ENCODE measurements around the gene UMPS.
A peak's percentile ranks its signal among the peaks of the same experiment; 100 is the strongest.
"Not testable (repeated sequence)": the region's sequence is repeated elsewhere in the genome, so short reads cannot be mapped to it uniquely, and the experiment has no call there.

UMPS gene

GRCh38 chr3:124784686-124785382 is 54.6 kb downstream of the UMPS start:
- no peak overlapping the region for H3K4me3 ChIP-seq
- H3K27ac ChIP-seq: peak overlapping the region; percentile 79 to 81
- no peak for DNase-seq (ENCODE audit: low spot score)
- TF ChIP-seq CTCF (IDR thresholded peaks at IDR 0.05): no peak

DNA sequence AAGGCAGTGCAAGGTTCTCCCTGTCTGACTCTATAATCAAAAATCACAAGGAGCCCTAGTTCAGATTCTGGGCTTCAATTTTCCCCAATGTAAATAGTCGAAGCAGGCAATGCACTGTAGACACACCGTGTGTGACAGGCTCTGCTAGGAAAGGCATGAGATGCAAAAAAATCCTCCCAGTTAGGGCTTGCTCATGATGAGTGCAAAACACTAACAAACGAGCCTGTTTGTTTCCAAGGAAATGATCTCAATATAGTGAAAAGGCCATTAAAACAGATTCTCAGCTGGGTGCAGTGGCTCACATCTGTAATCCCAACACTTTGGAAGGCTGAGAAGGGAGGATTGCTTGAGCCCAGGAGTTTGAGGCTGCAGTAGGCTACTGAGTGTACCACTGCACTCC is 55.7 kb downstream of the UMPS start:
- no peak for DNase-seq (ENCODE audit: low spot score)
- no peak for TF ChIP-seq CTCF (IDR thresholded peaks at IDR 0.05)
- Histone ChIP-seq H3K27ac (peak overlapping the region; percentile 61 to 79), H3K4me3 (no peak overlapping the region)

GRCh38 chr3:124786511-124787241 is 56.4 kb downstream of the UMPS start:
- H3K27ac ChIP-seq: peak overlapping the region; percentile 76 to 79
- no peak for TF ChIP-seq CTCF (IDR thresholded peaks at IDR 0.05)
- no peak overlapping the region for H3K4me3 ChIP-seq
- DNase-seq (ENCODE audit: low spot score): no peak

- DNase-seq (ENCODE audit: low spot score): no peak
- no peak for TF ChIP-seq CTCF (IDR thresholded peaks at IDR 0.05)
- H3K4me3 ChIP-seq: no peak overlapping the region
- peak overlapping the region; percentile 76 to 79 for H3K27ac ChIP-seq
Measured at GRCh38 chr3:124787476-124788195, 57.4 kb downstream of the UMPS start.

DNA sequence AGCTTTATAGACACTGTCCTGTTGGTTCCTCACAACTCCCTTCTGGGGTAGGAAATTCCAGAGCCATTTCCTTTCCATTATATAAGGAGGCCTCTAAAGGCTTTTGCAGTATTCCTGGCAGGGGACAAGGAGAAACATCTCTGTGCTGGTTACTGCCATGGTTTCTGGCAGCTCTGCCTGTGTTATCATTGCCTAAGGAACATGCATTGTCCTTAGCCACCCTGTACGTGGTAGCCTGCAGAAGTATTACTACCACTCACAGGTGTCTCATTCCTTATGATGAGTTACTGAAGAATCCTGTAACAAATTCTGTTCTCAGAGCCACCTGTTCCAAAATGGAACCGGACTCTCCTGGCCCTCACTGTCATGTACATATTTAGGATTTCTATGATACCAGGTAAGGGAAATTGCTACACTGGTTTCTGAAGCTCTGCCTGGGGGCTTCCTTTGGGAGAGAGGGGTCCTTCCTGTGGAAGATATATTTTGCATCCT is 58.0 kb downstream of the UMPS start:
- Histone ChIP-seq H3K4me3 (no peak overlapping the region), H3K27ac (peak overlapping the region; percentile 40 to 79)
- no peak for DNase-seq (ENCODE audit: low spot score)
- no peak for TF ChIP-seq CTCF (IDR thresholded peaks at IDR 0.05)

- H3K27ac ChIP-seq: not testable (repeated sequence)
Measured at GRCh38 chr3:124789103-124789502, 58.9 kb downstream of the UMPS start.

GRCh38 chr3:124791142-124791541 is 60.9 kb downstream of the UMPS start:
- no peak for TF ChIP-seq CTCF (IDR thresholded peaks at IDR 0.05)
- DNase-seq (ENCODE audit: low spot score): no peak
- Histone ChIP-seq H3K4me3 (peak overlapping the region; percentile 14), H3K27ac (peak overlapping the region; percentile 78 to 87)

More at GRCh38 chr3:124789103-124789502, 58.9 kb downstream of the UMPS start:
- DNase-seq (ENCODE audit: low spot score); H3K4me3 ChIP-seq: not testable (repeated sequence)
